H7 (cell line): Measurements from ENCODE around the gene THAP3. TPM values are rescaled to one million over a fixed set of nuclear protein-coding genes. Genes with fewer than 3 reads are reported as not detected.

Experiments used
- DNase-seq: peaks from one replicate; pipeline ENCODE4 v3.0.0; 2012
- H3K27me3 ChIP-seq: 2 replicates; pipeline ENCODE4 v1.6.0; 2011; ENCODE audit warnings: mild to moderate bottlenecking, low read length; ENCODE audit not compliant: control insufficient read depth, insufficient read depth
- H3K36me3 ChIP-seq: replicated peaks from 2 replicates; pipeline ENCODE4 v1.5.1; 2011; ENCODE audit warnings: low read length; ENCODE audit not compliant: control insufficient read depth, insufficient read depth
- H3K4me3 ChIP-seq: 2 replicates; pipeline ENCODE4 v1.5.1; 2011; ENCODE audit warnings: low read depth, mild to moderate bottlenecking, control low read depth, low read length, moderate library complexity; ENCODE audit not compliant: insufficient read depth
- total RNA-seq: library from RNA; depleted of rRNA; stranded (reverse); fragments of >200 nt; shearing (Covaris generic); gene quantifications from 2 replicates; pipeline ENCODE4 v1.2.3, GENCODE V29; 2014

The THAP3 gene
- total RNA-seq, 1 experiment from 2014 or later: 47.7 TPM

DNA sequence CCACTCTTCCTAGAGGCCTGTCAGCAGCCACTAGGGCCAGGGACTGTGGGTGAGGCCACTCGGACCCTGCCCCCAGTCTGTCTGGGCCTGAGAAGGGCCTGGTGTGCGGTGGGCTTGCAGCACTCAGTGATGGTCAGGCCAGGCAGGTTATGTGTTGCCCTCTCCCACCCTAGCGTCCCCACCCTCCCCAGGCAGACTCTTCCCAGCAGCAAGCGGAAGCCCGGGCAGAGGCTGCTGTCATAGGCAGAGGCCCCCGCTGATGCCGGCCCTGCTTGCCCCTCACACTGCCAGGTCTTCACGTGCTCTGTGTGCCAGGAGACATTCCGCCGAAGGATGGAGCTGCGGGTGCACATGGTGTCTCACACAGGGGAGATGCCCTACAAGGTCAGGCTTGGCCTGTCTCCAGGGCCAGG, 38.3 kb upstream of the THAP3 start:
- peak; percentile 46 for DNase-seq
- Histone ChIP-seq H3K4me3 (no peak overlapping the region), H3K36me3 (peaks cover 5% of the 10 kb centered on the region), H3K27me3 (no peaks in the 10 kb centered on the region)

GRCh38 chr1:6587261-6588005, 37.2 kb upstream of the THAP3 start:
- H3K36me3 ChIP-seq: peaks cover 7% of the 10 kb centered on the region
- peak; percentile 39 for DNase-seq
- H3K27me3 ChIP-seq: no peaks in the 10 kb centered on the region
- no peak overlapping the region for H3K4me3 ChIP-seq

DNA sequence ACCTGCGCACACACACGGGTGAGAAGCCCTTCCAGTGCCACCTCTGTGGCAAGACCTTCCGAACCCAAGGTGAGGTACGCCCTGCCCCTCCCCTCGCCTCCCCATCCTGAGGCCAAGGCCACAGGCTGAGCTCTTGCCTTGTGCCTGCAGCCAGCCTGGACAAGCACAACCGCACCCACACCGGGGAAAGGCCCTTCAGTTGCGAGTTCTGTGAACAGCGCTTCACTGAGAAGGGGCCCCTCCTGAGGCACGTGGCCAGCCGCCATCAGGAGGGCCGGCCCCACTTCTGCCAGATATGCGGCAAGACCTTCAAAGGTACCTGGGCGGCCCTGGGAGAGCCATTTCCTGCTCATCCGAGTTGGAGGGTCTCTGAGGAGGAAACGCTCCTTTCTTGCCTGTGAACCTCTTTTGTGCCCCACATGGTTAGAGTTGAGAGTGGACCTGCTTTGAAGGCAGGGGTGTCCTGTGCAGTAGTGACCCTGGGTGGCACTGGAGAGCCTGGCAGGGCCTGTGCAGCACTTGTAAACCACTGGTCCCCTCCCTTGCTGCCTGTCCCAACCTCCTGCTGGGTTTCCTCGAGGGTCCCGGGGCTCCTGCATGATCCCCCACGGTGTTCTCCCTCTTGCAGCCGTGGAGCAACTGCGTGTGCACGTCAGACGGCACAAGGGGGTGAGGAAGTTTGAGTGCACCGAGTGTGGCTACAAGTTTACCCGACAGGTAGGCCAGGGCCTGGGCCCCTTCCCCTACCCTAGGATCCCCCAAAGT, 36.4 kb upstream of the THAP3 start:
- Histone ChIP-seq H3K36me3 (peaks cover 10% of the 10 kb centered on the region), H3K27me3 (no peaks in the 10 kb centered on the region), H3K4me3 (no peak overlapping the region)
- DNase-seq: peak; percentile 54

DNA sequence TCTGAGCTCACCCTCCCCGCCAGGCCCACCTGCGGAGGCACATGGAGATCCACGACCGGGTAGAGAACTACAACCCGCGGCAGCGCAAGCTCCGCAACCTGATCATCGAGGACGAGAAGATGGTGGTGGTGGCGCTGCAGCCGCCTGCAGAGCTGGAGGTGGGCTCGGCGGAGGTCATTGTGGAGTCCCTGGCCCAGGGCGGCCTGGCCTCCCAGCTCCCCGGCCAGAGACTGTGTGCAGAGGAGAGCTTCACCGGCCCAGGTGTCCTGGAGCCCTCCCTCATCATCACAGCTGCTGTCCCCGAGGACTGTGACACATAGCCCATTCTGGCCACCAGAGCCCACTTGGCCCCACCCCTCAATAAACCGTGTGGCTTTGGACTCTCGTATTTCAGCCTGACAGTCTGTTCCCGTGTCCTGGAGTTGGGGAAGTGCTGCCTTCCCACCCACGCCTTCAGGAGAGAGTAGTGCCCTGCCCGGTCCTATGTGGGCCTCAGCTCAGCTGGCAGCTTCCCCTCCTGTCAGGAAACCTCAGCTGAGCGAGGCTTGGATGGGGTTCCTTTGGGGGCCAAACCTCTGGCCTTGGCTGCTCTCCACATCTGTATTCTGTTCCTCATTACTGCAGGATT, 35.7 kb upstream of the THAP3 start:
- DNase-seq: peak; percentile 66
- H3K36me3 ChIP-seq: peaks cover 14% of the 10 kb centered on the region

GRCh38 chr1:6590046-6590445, 34.6 kb upstream of the THAP3 start:
- DNase-seq: no peak
- Histone ChIP-seq H3K36me3 (peaks cover 18% of the 10 kb centered on the region), H3K4me3 (no peak overlapping the region), H3K27me3 (no peaks in the 10 kb centered on the region)

More for the DNA sequence above, 35.7 kb upstream of the THAP3 start:
- no peak overlapping the region for H3K4me3 ChIP-seq
- no peaks in the 10 kb centered on the region for H3K27me3 ChIP-seq

- Histone ChIP-seq H3K27me3 (no peaks in the 10 kb centered on the region), H3K36me3 (peaks cover 27% of the 10 kb centered on the region), H3K4me3 (no peak overlapping the region)
- DNase-seq: no peak
Measured at GRCh38 chr1:6591222-6591621, 33.4 kb upstream of the THAP3 start.

DNA sequence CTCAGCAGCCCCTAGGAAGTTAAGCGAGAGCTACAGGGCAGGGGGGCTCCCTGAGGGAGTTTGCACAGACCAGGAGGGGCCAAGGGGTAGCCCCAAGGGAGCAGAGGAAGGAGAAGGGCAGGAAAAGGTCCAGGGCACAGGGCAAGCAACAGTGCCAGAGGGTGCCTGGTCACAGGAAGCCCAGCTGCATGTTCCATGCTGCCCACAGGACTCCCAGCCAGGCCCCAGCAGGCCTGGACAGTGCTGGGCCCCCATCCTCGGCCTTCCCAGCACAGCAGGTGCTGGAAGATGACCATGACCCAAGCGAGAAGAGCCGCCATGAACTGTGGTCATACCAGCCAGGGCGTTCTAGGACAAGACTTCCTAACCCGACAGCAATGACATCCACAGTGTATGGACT, 33.0 kb upstream of the THAP3 start:
- Histone ChIP-seq H3K27me3 (no peaks in the 10 kb centered on the region), H3K36me3 (peaks cover 31% of the 10 kb centered on the region), H3K4me3 (no peak overlapping the region)
- no peak for DNase-seq

DNA sequence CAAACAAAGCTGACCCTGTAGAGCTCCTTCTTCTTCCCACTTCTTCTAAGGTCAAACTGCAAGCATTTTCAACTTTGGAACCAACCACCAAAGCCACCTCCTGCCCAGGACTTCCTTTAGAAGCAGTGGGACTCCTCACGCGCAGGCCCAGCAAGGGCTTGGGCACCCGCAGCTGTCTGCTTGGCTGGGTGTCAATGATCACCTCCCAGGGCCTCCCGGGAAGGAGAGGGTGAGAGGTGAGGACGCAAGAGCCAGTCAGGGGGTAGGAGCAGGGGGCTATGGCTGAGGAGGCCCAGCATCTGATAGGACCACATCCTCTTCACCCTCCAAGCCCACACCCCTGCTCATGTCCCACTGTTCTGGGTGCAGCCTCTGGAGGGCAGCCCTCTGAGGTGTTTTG, 32.2 kb upstream of the THAP3 start:
- Histone ChIP-seq H3K27me3 (no peaks in the 10 kb centered on the region), H3K36me3 (peaks cover 34% of the 10 kb centered on the region), H3K4me3 (no peak overlapping the region)
- no peak for DNase-seq

DNA sequence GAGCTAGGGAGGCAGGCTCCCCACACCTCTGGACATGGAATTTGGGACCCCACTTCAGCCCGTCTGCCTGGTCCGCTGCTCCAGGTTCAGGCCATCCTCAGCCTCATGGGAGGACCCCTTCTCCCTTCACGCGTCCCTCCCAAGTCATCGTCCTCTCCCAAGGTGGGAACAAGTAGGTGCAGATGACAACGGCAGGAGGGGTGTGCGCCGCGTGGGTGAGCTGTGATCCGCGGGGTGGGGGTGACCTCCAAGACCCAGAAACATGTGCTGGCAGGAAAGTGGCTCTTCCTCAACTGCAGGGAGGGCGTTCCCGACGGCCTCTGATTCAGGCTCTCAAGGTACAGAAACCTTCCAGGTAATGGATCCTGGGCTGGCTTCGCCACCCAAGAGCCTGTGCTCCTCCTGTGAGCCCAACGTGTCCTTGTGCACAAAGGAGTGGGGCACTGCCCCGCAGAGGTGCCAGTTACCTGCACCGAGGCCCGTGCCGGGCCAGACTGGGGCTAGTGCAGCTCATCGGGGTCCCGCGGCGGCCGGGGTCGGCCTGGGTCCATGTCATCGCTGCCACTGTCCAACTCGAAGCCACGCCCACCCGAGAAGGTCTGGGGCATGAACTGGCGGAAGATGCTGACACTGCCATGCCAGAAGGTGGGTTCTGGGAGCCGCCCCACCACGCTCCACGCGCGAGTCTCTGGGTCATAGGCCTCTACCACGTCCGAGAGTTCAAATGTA, 31.6 kb upstream of the THAP3 start:
- Histone ChIP-seq H3K27me3 (no peaks in the 10 kb centered on the region), H3K4me3 (no peak overlapping the region), H3K36me3 (peaks cover 34% of the 10 kb centered on the region)
- peak; percentile 54 for DNase-seq

DNA sequence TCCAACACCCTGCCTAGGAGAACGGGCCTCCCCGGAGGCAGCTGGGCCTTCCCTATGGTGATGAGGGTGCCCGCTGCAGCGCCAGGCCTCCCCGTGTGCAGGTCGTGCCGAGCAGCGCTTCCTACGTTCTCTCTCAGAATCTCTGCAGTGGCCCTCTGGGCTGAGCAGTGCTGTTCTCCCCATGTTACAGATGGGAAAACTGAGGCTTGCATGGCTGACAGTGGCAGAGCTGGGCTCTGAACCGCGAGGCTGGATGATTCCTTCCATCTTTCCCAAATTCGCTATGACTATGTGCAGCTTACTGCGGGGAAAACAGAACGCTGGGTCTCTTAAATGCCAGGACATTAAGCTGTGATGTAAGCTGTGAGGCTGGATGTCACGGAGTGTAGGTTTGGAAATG, 30.9 kb upstream of the THAP3 start:
- no peak overlapping the region for H3K4me3 ChIP-seq
- H3K36me3 ChIP-seq: peaks cover 34% of the 10 kb centered on the region
- no peak for DNase-seq
- no peaks in the 10 kb centered on the region for H3K27me3 ChIP-seq

DNA sequence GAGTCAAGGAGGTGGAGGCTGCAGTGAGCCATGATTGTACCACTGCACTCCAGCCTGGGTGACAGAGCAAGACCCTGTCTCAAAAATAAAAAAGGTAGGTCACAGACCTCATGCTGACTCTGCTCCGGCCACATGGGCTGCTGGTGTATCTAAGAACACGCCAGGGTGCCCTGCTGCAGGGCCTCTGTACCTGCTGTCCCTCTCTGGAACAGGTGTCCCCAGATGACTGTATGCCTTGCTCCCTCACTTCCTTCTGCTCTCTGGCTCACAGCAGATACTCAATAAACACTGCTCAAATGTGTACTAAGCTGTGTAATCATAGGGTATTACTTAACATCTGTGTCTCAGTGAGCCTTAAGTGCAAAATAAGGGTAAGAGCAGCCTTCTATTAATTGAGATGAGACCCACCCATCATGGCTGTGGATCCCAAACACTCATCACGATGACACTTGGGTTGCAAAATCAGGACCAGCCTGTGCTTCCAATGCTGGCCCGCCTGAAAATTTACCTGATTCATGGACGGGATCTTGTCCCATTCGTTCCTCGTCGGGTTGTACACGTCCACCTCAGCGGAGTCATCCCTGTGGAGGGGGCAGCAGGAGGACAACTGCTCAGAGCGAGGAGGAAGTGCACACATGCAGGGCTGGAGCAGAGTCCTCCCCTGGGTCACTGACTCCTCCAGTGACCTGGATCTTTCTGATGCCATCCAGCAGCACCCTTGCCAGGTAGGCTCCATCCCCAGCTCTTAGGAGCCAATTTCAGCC, 29.5 kb upstream of the THAP3 start:
- peak; percentile 26 for DNase-seq
- Histone ChIP-seq H3K4me3 (no peak overlapping the region), H3K36me3 (peaks cover 33% of the 10 kb centered on the region)

GRCh38 chr1:6596351-6596750, 28.3 kb upstream of the THAP3 start:
- Histone ChIP-seq H3K4me3 (no peak overlapping the region), H3K36me3 (peaks cover 33% of the 10 kb centered on the region), H3K27me3 (no peaks in the 10 kb centered on the region)
- DNase-seq: no peak

More for the DNA sequence above, 29.5 kb upstream of the THAP3 start:
- no peaks in the 10 kb centered on the region for H3K27me3 ChIP-seq

DNA sequence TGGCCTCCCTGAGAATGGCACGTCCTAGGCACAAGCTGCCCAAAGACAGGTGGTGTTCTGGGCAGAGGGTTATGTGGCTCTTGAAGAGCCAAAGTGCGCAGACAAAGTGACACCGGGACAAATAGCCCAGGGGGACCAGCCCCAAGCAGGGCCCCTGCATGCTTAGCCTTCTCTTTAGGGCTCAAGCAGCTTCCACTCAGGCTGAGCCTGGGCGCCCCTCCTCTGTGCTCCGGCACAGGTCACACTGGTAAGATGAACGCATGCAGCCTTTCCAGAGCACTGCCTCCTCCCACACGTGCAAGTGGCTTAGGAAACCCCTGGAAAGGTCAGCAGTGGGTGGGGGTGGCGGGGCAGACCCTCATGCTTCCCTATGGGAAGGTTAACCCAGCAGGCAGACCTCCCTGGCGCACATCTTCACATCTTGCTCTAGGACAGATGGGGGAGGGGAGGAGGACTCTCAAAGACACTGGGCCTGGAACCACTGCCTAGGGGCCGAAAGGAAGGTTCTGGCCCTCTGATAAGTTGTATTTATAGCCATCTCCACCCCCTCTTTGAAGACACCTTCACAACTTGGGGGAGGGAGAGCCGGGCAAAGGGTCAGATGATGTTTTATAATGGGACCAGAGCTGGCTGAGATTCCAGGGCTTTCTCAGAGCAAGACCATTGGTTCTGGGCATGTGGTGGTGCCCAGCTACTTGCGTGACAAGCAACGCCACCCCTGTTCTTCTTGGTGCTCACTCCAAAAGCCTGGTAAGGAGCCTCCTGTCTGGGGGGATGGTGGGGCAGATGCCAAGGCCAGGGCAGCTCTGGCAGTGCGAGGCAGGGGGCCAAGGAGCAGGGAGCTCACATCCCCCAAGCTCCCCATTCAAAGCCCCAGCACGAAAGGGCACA, 27.5 kb upstream of the THAP3 start:
- Histone ChIP-seq H3K36me3 (peaks cover 33% of the 10 kb centered on the region), H3K4me3 (no peak overlapping the region), H3K27me3 (no peaks in the 10 kb centered on the region)
- DNase-seq: peak; percentile 41
